ENCODE data around the gene ARID3C.
A peak's percentile ranks its signal among the peaks of the same experiment; 100 is the strongest.

The ARID3C gene, protein sequence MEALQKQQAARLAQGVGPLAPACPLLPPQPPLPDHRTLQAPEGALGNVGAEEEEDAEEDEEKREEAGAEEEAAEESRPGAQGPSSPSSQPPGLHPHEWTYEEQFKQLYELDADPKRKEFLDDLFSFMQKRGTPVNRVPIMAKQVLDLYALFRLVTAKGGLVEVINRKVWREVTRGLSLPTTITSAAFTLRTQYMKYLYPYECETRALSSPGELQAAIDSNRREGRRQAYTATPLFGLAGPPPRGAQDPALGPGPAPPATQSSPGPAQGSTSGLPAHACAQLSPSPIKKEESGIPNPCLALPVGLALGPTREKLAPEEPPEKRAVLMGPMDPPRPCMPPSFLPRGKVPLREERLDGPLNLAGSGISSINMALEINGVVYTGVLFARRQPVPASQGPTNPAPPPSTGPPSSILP

DNA sequence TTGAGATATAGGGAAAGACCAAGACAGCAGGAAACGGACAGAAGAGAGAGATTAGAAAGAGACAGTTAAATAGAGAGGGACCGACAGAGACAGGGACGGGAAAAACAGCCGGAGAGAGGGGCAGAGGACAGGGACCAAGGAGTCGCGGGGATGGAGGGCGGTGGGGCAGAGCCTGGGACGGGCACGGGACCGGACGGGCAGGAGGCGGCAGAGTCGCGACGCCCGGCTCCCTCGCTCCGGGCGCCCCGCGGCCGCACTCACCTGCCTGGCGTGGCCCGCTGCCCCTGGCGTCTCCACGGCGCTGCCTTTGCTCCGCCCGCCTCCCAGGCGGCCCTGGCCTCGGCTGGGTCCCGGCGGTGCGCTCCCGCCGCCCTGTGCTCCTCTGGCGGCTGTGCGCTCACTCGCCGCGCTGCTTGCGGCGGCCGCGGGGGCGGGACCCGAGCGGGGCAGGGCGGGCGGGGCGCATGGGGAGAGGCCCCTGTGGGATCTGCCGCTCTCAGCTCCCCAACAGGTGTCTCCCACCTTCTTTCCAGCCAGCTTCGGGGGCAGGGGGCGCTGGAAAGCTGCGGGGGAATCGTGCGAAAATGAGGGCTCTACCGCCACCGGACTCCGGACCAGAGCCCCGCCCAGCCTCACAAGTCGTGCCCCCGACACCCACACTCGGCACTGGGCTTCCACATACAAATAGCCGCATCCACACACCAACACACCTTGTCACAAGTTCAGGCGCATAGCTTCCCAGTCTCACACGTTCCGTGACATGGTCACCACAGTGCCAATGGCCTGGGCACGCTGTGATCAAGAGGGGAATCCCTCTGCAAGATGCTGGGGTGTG is at the start of gene ARID3C:
ARID3C (minus strand) TSS at position 411 of the 835 bp plus-strand sequence. CDS start 1,052 bp downstream, outside the sequence.
- DNase-seq, result peak; percentile 37

DNA sequence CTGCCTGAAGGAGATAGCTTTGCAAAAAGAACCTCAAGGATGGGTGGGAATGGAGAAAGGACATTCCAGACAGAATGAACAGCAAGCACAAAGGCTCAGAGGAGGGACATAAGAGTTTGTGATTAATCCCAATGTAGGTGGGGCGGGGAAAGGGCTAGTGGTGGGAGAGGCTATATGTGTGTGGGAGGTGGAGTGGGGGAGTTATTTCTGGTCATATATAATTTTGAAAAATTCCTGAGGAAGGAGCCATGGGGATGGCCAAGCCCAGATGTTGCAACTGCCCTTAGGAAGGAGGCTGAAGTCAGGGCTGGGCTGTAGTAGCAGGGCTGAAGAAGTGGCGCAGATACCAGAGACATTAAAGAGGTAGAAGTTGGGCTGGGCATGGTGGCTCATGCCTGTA is 47.0 kb upstream of the ARID3C start:
- no peak for DNase-seq

DNA sequence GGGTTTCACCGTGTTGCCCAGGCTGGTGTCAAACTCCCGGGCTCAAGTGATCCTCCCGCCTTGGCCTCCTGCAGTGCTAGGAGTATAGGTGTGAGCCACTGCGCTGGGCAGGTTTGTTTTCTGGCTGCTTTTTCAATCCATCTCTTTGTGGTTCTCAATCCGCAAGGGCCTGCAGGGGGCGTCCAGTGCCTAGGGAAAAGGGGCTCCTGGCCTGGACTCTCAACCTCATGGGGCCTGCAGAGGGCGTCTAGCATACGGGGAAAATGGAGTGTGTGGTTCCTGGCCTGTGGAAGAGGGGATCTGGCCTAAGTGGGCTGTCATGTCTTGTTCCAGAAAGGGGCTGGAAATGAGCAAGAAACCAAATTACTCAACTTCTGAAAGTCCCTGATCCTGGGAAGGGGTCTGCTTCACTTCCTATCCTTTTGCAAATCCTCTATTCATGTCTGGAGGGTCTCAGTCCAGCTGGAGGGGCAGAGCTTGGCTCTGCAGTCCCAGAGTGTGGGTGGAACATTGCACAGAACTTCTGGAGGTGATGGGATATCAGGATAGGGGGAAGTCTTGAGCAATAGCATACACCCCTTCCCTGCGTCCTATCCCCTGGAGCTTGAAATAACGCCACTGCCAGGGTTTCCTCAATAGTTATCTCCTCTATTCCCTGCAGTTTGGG is 46.3 kb upstream of the ARID3C start:
- DNase-seq, result peak; percentile 56

DNA sequence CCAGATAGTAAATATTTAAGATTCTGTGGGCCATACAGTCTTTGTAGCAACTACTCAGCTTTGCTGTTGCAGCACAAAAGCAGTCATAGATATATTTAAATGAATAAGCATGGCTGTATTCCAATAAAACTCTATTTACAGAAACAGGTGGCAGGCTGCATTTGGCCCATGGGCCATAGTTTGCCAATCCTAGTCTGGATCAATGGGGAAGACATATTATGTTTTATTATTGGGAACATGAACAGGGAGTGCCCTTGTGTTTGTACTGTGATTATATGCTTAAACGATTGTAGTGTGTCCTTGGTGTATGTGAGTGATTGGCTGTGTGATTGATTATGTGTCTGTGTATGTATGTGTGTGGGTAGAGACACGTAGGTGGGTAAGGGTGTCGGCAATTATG is 45.6 kb upstream of the ARID3C start:
- DNase-seq, result no peak

DNA sequence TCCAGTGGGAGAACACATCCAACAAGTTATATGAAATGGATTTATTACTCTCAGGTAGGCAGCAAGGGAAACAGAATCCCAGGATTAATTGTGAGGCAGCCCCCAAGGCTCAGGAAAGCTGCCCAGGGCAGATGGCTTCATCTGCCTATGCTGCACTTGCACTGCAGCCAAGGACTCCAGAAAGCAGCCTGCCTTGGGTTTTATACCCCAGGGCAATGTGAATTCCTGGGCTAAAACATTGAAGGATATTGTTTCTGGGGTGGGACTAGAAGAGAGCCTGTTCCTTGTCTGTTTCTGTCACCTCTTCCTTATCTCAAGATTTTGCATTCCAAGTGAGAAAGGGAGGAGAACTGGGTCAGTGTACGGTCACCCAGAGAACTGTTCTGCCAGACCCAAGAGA is 42.4 kb upstream of the ARID3C start:
- no peak for DNase-seq

DNA sequence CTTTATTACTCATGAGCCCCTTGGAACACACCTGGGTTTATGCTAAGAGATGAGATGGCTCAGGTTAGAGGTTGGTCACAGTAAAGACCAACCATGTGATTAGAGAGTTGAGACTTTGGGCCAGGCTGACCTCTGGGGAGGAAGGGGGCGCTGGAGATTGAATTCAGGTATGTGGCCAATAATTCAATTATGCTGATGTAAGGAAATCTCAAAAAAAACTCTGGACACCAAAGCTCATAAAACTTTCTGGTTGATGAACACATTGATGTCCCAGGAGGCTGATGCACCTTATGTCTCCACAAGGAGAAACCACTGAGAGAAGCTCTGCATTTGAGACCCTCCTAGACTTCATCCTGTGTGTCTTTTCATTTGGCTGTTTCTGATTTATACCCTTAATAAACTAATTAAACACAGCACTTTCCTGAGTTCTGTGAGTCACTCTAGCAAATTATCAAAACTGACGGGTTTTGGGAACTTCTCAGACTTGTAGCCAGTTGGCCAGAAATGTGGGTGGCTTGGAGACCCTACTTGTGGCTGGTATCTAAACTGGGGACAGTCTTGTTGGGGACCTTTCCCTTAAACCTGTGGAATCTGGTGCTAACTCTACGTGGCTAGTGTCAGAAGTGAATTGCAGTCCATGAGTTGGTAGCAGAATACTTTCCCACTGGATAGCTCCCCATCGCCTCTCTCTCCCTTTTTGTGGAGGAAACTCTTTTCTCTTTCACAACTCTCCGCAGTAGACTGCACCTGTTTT is 41.1 kb upstream of the ARID3C start:
- DNase-seq, result no peak

DNA sequence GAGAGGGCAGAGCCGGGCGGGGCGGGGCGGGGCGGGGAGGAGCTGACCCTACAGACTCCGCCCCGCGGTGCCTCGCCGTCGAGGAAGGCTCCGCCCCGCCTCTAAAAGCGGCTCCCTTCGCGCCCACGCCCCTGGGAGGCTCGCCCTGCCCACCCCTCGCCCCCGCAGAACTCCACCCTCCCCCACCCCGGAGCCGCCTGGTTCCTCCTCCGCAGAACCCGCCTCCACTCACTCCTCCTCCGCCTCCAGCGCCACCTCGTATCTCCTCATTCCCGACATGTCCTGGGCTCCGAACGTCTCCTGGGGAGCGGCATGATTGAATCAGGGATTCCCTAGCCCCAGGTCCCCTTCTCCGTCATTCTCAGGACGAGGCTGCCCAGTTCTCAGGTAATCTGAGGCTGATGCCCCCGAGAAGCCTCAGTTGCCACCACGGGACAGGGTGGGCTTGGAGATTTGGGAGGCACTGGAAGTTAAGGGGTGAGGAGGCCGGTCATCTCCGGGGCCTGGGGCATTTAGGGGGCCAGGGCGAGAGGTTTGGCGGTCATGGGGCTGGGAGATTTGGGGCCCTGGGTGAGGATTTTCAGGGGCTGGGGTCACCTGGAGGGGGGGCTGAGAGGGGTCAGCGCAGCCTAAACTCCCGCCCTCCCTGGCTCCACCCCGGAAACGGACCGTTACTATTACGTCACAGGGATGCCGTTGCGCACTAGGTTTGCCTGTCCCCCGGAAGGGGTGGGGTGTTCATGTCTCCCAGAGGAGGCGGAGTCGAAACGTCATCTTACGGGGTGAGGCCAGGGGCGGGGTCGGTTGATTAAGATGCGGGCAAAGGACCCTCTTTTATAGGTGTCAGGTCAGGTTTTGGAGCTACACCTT is 36.8 kb upstream of the ARID3C start:
- peak; percentile 91 for DNase-seq

DNA sequence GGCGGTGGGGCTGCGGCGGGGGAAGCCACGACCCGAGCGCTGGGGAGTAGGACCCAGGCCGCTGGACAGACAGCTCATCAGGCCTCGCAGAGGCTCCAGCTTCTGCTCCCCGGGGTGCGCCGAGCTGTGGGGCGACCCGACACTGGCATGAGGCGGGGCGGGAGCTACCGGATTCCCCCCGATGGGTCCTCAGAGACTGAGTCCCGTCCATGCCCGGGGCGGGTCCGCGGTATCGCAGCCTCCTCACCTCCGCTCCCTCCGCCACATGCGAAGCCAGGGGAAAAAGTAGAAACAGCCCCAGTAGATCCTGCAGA is 36.2 kb upstream of the ARID3C start:
- DNase-seq, result no peak

DNA sequence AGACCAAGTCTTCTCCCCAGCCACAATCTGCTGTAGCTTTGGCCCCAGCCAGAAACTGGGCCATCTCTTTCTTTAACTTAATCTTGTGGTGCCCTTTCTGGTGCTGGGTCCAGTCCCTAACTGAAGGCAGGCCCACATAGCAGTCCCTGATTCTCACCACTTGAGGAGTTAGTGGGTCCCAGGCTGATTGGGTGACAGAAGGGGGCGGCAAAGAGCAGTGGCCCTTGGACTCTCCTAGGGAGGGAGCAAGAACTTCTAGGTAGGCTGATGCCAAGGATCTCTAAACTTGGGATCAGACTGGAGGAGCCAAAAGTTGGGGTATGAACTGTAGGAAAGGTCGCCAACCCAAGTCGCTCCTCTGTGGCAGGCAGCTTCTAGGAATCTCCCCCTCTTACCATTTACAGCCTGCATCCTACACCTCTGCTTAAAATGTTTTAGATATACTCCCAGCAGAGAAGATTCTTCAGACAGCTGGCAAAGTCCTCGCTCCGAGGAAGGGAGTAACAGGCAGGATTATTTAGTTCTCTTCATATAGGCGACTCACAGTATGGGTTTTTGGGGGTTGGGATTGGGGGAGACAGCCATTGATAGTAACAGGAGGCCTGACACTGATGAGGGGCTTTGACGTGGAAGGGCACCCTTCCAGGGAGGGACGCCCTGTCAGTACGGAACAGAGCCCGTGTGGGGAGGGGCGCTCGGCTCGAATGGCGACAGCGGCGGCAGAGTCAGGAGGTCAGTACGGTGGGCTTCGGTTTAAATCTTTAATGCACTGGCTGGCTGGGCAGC is 35.6 kb upstream of the ARID3C start:
- peak; percentile 55 for DNase-seq

DNA sequence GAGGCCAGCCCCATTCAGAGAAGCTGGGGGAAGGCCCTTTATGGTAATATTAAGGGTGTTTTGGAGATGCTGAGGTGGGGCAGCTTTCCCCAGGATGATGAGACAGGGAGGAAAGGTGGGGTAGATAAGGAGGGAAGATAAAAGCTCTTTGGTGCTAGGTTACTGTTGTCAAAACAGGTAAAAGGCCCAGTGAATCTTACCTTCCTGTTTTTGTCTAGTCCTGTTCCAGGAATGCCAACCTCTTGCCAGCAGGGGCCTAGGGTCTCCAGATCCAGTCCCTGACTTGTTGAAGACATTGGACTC is 34.4 kb upstream of the ARID3C start:
- no peak for DNase-seq

DNA sequence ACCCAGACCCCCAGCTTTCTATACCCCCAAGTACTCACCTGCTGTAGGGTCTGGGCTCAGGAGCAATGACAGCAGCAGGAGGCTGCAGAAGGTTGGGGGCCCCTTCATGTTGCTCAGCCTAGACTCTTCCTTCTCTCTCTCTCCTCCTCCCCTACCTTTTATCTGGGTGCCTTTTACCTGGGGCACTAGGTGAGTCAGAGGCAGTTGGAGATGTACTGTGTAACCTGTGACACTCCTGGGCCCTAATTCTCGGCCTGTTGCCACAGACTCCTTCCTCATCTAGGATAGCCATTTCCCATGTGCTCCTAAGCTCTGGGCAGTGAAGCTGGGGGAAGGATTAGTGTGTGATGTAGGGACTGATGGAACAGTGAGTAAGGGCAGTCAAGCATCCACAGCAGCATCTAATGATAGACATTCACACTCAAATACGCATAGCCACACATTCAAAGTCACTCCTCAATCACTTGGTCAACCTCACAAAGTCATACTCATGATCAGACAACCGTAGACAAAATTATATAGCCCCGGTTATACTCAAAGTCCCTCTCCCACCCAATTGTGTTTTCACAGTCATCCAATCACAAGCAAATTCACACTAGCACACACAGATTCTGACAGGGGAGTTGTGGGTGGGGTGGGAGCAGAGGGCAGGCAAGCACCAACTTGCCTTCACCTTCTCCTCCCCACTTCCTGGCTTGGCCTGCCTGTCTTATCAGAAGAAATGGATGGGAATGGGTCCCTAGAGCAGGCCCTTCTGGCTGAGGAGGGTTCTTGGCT is 33.8 kb upstream of the ARID3C start, which contains the start of gene CCL27:
CCL27 (minus strand) TSS at position 132 of the 777 bp plus-strand sequence; CDS start at position 108, 24 bp downstream.
- DNase-seq, result no peak

DNA sequence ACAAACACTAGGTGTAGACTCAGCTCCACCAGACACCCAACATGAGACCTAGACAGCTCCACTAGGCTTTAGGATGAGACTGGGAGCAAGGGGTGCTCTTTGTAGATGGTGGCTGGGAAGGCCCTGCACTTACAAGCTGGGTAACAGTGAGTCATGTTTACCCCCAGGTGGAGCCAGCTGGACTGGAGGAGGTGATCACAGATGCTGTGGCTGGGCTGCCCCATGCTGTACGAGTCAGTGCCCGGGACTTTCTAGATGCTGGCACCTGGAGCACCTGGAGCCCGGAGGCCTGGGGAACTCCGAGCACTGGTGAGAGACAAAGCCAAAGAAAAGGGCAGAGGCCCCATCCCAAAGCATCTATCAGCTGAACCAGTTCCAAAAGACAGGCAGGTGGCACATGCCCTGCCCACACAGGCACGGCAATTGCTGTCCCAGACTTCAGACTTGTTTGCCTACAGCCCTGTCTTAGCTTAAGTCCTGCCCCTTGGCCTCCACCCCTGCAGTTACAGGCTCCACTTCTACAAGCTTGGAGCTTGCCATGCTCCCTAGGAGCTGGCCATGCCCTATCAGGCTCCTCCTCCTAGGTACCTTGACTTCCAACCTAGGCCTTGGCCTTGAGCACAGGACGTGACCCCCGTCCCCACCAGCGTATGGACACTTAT is 30.9 kb upstream of the ARID3C start:
- no peak for DNase-seq

DNA sequence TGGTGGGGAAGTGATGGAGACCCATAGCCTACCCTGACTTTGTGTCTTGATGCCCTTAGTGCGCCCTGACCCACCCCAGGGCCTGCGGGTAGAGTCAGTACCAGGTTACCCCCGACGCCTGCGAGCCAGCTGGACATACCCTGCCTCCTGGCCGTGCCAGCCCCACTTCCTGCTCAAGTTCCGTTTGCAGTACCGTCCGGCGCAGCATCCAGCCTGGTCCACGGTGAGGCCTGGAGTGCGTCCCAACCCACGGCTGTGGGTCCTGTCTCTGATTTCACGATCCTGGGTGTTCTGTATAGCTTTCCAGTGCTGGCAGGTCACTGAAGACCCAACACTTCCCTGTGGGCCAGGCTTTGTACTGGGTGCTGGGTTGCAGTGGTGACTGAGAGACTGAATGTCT is 29.6 kb upstream of the ARID3C start:
- DNase-seq, result no peak

DNA sequence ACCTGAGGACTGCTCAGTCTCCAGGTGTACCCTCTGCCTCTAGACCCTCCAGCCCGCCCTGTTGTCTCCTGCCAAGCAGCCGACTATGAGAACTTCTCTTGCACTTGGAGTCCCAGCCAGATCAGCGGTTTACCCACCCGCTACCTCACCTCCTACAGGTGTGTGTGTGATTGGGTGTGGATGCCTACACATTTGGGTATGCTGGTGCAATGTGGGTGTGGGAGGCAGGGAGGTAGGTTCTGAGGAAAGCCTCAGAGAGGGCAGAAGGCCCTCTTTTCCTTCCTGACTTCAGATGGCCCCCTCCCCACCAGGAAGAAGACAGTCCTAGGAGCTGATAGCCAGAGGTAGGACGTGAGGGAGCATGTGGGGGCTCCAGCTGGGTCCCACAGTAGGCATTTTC is 28.1 kb upstream of the ARID3C start:
- DNase-seq, result no peak

DNA sequence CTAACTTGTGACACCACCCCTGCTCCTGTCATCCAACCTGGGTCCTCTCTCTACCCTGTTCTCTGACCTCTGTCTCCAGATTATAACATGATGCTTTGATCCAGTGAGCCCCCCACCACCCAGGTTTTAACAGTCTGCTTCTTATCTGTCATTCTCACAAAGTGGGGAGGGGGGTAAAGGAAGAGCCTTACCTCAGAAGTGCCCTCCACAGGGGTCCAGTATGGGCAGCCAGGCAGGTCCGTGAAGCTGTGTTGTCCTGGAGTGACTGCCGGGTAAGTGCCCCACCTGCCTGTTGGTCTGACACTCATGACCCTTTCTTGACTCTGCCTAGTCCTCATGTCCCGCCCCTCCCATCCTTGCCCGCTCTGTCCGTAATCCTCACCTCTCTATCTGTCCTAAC is 26.5 kb upstream of the ARID3C start:
- no peak for DNase-seq

DNA sequence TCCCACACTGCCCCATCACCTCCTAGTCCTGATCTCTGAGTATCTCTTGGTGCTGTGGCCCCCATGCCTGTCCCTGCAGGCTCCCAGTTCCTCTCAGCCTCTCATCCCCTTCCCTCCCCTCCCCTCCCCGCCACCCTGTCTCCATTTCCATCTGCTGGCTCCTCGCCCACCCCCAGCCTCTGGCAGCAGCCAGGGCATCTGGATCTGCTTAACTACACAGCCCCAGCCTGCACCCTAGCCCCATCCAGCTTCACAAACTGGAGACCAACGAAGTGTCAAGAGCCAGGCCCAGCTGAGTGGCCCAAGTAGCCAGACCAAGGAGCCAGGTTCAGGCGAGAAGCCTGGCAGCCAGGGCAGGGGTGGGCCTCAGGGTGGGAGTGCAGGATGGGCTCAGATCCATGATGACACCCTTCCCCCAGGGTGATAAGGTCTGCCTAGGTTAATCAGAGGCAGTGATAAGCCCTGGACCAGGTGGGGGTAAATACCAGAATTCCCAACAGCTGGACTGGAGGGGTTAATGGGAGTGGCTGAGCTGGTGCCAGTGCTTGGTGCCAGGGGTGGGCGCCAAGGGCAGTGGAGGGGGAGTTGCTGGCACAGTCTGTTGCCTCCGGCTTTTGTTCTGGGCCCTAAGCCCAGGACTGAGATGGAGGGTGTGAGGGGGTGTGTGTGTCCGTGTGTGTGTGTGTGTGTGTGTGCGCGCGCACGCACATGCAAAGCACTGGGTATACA is 25.6 kb upstream of the ARID3C start:
- peak; percentile 21 for DNase-seq

DNA sequence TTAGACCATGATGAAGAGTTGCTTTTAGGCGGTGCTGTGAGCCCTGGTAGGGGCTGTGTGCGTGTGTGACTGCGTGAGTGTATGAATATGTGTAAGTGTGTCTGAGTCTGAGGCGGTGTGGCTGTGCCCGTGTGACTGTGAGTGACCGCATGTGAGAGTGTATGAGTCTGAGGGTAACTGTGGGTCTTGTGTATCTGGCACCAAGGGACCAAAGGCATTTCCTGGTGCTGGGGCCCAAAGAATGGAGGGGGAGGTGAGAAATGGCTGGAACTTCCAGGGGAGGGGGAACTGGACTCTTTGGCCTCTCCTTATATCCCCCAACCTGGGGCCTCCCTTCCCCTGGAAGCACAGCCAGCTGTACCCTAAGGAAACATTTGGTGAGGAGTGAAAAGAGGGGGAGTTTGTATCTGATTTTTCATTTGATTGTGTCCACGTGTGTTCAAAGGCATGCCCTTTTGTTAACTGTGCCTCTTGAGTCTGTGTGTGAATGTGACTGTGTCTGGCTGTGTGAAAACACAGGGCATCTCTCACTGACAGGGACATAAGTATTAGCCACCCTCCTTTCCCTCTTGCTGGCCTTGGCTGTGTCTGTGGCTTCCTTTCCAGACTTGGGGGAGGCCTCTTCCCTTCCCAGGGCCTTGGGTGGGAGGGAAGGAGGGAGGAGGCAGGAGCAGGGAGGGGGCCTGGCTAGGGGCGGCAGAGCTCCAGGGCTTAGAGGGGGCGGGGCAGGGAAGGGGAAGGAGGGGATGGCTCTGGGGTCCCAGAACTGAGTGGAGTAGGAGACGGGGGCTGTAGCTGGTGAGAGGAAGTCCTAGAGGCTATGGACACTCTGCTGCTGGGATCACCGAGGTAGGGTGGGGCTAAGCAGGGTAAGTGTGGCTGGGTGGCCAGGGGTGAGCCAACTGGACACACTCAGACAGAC is 24.5 kb upstream of the ARID3C start:
- DNase-seq, result no peak

DNA sequence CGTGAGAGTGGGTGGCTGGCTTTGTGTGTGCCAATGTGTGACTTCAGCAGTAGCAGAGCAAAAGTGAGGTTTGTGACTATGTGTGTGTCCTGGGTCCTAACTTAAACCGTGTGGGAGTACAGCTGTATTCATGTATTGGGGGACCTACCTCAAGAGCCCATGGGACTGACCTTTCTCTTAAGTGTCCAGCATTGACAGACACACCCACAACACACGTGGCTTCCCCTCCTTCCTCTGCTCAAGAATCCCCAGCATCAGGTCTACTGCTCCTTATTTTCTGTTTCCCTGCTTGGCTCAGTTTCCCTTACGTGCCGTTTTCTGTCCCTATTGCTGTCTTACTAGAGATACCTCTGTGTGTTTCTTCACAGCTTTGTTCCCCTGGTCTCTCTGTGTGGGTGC is 23.7 kb upstream of the ARID3C start:
- DNase-seq, result no peak

All from COR-L47 (cell line).